HEK293 (cell line): Measurements from ENCODE around the gene CSNK2A1.
A peak's percentile ranks its signal among the peaks of the same experiment; 100 is the strongest.

Experiments
- CTCF ChIA-PET: fragments of 350-600 bp; formaldehyde crosslinking; extraction: SDS; loops from one replicate; lab custom pipeline; 2021; ENCODE audit warnings: antibody characterized with exemption; lab: Yijun Ruan, JAX
- POLR2A ChIA-PET: fragments of 300-600 bp; formaldehyde crosslinking; extraction: SDS; loops from one replicate; lab custom pipeline; 2020; ENCODE audit warnings: antibody characterized with exemption, inconsistent platforms; lab: Yijun Ruan, JAX
- H3K27ac ChIP-seq: fragments of 200-500 bp; sonication (Bioruptor generic); 2 replicates; pipeline ENCODE4 v1.5.1; 2014; ENCODE audit warnings: low read depth, low read length, control low read depth, inconsistent platforms; ENCODE audit errors: extremely low read depth
- H3K36me3 ChIP-seq, 2 experiments: fragments of 200-500 bp in 1 of 2; sonication (Bioruptor generic) in 1 of 2; 1 replicate in 1 of 2; 2 replicates in 1 of 2; pipeline ENCODE4 v1.5.1; 2014 to 2017; ENCODE audit warnings: inconsistent platforms in 2 of 2, low read length in 2 of 2; ENCODE audit not compliant: control insufficient read depth in 2 of 2, insufficient read depth in 1 of 2
- H3K4me1 ChIP-seq: fragments of 200-500 bp; sonication (Bioruptor generic); 2 replicates; pipeline ENCODE4 v1.5.1; 2014; ENCODE audit warnings: mild to moderate bottlenecking, low read length, inconsistent platforms; ENCODE audit not compliant: control insufficient read depth, insufficient read depth
- H3K4me3 ChIP-seq: 2 replicates; pipeline ENCODE4 v1.5.1; 2011; ENCODE audit warnings: low read depth, mild to moderate bottlenecking, control low read depth, low read length, moderate library complexity
- H3K9me3 ChIP-seq: fragments of 200-500 bp; sonication (Bioruptor generic); 2 replicates; pipeline ENCODE4 v1.5.1; 2014; ENCODE audit warnings: low read depth, low read length, inconsistent platforms; ENCODE audit not compliant: control insufficient read depth, insufficient read depth
- BCL11A ChIP-seq: fragments of 450-650 bp; formaldehyde crosslinking; IDR thresholded peaks from 2 replicates; pipeline ENCODE4 v1.5.1; 2016; ENCODE audit warnings: low read depth, missing biosample characterization, missing genetic modification characterization
- BCL11B ChIP-seq: fragments of 450-650 bp; formaldehyde crosslinking; IDR thresholded peaks from 2 replicates; pipeline ENCODE4 v1.5.1; 2016; ENCODE audit warnings: low read depth, missing biosample characterization, missing genetic modification characterization
- EGR2 ChIP-seq: fragments of 450-650 bp; formaldehyde crosslinking; IDR thresholded peaks from 2 replicates; pipeline ENCODE4 v1.5.1; 2016; ENCODE audit warnings: low read depth, missing biosample characterization, missing genetic modification characterization
- GFI1B ChIP-seq: fragments of 450-650 bp; formaldehyde crosslinking; IDR thresholded peaks from 2 replicates; pipeline ENCODE4 v1.5.1; 2016; ENCODE audit warnings: missing biosample characterization, missing genetic modification characterization
- OVOL3 ChIP-seq: fragments of 450-650 bp; formaldehyde crosslinking; IDR thresholded peaks from 2 replicates; pipeline ENCODE4 v1.5.1; 2016; ENCODE audit warnings: missing biosample characterization, missing genetic modification characterization
- PBX3 ChIP-seq: sonication (generic); formaldehyde crosslinking; IDR thresholded peaks from 2 replicates; pipeline ENCODE4 v1.8.1; 2022; ENCODE audit warnings: mild to moderate bottlenecking, moderate library complexity, missing genetic modification reagents
- SCRT2 ChIP-seq: fragments of 450-650 bp; formaldehyde crosslinking; IDR thresholded peaks from 2 replicates; pipeline ENCODE4 v1.5.1; 2016; ENCODE audit warnings: missing biosample characterization, missing genetic modification characterization
- ZBTB11 ChIP-seq: fragments of 450-650 bp; formaldehyde crosslinking; conservative IDR thresholded peaks from 2 replicates; pipeline ENCODE4 v1.5.1; 2016; ENCODE audit warnings: low read depth, missing biosample characterization, missing genetic modification characterization
- ZBTB44 ChIP-seq: fragments of 450-650 bp; IDR thresholded peaks from 2 replicates; pipeline ENCODE4 v1.5.1; 2018; ENCODE audit warnings: missing biosample characterization, mild to moderate bottlenecking, missing genetic modification characterization
- ZFHX2 ChIP-seq: fragments of 450-650 bp; formaldehyde crosslinking; conservative IDR thresholded peaks from 2 replicates; pipeline ENCODE4 v1.5.1; 2016; ENCODE audit warnings: missing biosample characterization, missing genetic modification characterization
- ZFP37 ChIP-seq: fragments of 450-650 bp; formaldehyde crosslinking; IDR thresholded peaks from 2 replicates; pipeline ENCODE4 v1.5.1; 2016; ENCODE audit warnings: missing biosample characterization, missing genetic modification characterization
- ZNF121 ChIP-seq: fragments of 450-650 bp; formaldehyde crosslinking; IDR thresholded peaks from 2 replicates; pipeline ENCODE4 v1.5.1; 2016; ENCODE audit warnings: missing biosample characterization, missing genetic modification characterization
- ZNF362 ChIP-seq: fragments of 450-650 bp; formaldehyde crosslinking; IDR thresholded peaks from 2 replicates; pipeline ENCODE4 v1.5.1; 2016; ENCODE audit warnings: missing biosample characterization, missing genetic modification characterization
- ZNF423 ChIP-seq: fragments of 450-650 bp; formaldehyde crosslinking; IDR thresholded peaks from 2 replicates; pipeline ENCODE4 v1.5.1; 2016; ENCODE audit warnings: missing biosample characterization, missing genetic modification characterization
- ZNF623 ChIP-seq: fragments of 450-650 bp; formaldehyde crosslinking; IDR thresholded peaks from 2 replicates; pipeline ENCODE4 v1.5.1; 2016; ENCODE audit warnings: missing biosample characterization, missing genetic modification characterization
- ZNF677 ChIP-seq: fragments of 450-650 bp; IDR thresholded peaks from 2 replicates; pipeline ENCODE4 v1.5.0; 2018; ENCODE audit warnings: missing biosample characterization, mild to moderate bottlenecking, missing genetic modification characterization, moderate library complexity
- ZNF747 ChIP-seq: fragments of 450-650 bp; formaldehyde crosslinking; IDR thresholded peaks from 2 replicates; pipeline ENCODE4 v1.5.1; 2016; ENCODE audit warnings: missing biosample characterization, missing genetic modification characterization
- ZSCAN30 ChIP-seq: fragments of 450-650 bp; IDR thresholded peaks from 2 replicates; pipeline ENCODE4 v1.5.1; 2018; ENCODE audit warnings: missing biosample characterization, mild to moderate bottlenecking, missing genetic modification characterization, moderate library complexity

CSNK2A1 gene

GRCh38 chr20:460180-460579, 83.4 kb downstream of the CSNK2A1 start:
- ChIA-PET CTCF (interaction anchor here (0.6 to 1.0 kb wide), 3 partner anchors 9 to 106 kb away, joined by 3 read pairs; no protein-coding TSS in a partner anchor), POLR2A (interaction anchor here (0.5 to 1.7 kb wide), 4 partner anchors 12 to 113 kb away, joined by 4 to 12 read pairs (median 4); partner anchors contain the start of genes CSNK2A1 and NRSN2)
- no peaks in the 10 kb centered on the region for H3K9me3 ChIP-seq
- H3K4me3 ChIP-seq: no peak overlapping the region
- H3K27ac ChIP-seq: no peak overlapping the region
- peaks cover 0 to 4% of the 10 kb centered on the region in 2 experiments; a peak in 1 of 3 replicates for H3K36me3 ChIP-seq
- peaks cover 15% of the 10 kb centered on the region for H3K4me1 ChIP-seq
- TF ChIP-seq EGR2 (tag by site-specific recombination): peak; percentile 53
- no peak for TF ChIP-seq ZSCAN30
- peak; percentile 30; the same call in 1 of the 2 replicates for TF ChIP-seq ZFHX2 (tag by site-specific recombination)
- no peak for TF ChIP-seq ZNF362

DNA sequence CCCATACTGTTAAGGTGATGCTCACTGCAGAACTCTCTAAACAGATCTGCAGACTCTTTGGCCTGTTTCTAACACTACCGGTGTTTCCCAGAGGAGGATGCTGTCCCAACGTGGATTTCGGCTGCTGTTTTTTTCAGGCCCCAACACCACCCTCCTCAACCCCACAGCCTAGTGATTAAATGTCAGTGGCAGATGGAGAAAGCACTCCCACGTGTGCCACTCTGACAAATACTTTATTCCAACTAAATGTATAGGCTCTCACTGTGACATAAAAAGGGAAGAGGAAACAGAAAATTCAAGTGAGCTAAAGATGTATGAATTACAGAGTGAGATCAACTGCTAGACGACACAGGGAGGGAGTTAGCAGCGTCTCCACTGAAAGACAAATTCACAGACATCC, 84.8 kb downstream of the CSNK2A1 start:
- H3K36me3 ChIP-seq: peaks cover 0 to 4% of the 10 kb centered on the region in 2 experiments; a peak in 1 of 3 replicates
- ChIA-PET POLR2A (interaction anchor here (0.5 to 1.4 kb wide), 3 partner anchors 21 to 111 kb away, joined by 3 to 4 read pairs (median 3); partner anchors contain the start of gene NRSN2), CTCF (interaction anchor here (0.8 kb wide), 1 partner anchor 24 kb away, joined by 3 read pairs; no protein-coding TSS in a partner anchor)
- TF ChIP-seq ZNF677 (tag by site-specific recombination) (no peak), ZFHX2 (tag by site-specific recombination) (no peak), BCL11A (tag by site-specific recombination) (no peak), GFI1B (no peak), BCL11B (tag by site-specific recombination) (no peak), ZFP37 (tag by site-specific recombination) (no peak), ZBTB11 (tag by site-specific recombination) (no peak), ZNF423 (tag by site-specific recombination) (no peak), ZBTB44 (no peak), SCRT2 (tag by site-specific recombination) (no peak), ZNF623 (tag by site-specific recombination) (no peak), PBX3 (no peak), ZNF121 (tag by site-specific recombination) (no peak), OVOL3 (tag by site-specific recombination) (no peak), ZNF747 (tag by site-specific recombination) (no peak)
- no peak overlapping the region for H3K27ac ChIP-seq
- no peak overlapping the region for H3K4me3 ChIP-seq
- peaks cover 15% of the 10 kb centered on the region for H3K4me1 ChIP-seq
- H3K9me3 ChIP-seq: no peaks in the 10 kb centered on the region
